Colonic mucosa (tissue), 4 donors: ENCODE measurements around the gene SRGAP1. TPM values are rescaled to one million over a fixed set of nuclear protein-coding genes. Genes with fewer than 3 reads are reported as not detected.

Source experiments
- DNase-seq: peaks from one replicate; pipeline ENCODE4 v3.0.0-alpha.2; 2020
- H3K27ac ChIP-seq: fragments of 200-600 bp; one replicate; pipeline ENCODE4 v1.8.0; 2021
- H3K27me3 ChIP-seq: fragments of 200-600 bp; one replicate; pipeline ENCODE4 v1.8.0; 2021
- H3K36me3 ChIP-seq: fragments of 200-600 bp; one replicate; pipeline ENCODE4 v1.8.0; 2021
- H3K4me1 ChIP-seq: fragments of 200-600 bp; one replicate; pipeline ENCODE4 v1.8.0; 2021; ENCODE audit warnings: mild to moderate bottlenecking
- H3K4me3 ChIP-seq: fragments of 200-600 bp; one replicate; pipeline ENCODE4 v1.8.0; 2021
- H3K9ac ChIP-seq, 2 donors: one replicate each; pipeline ENCODE4 v1.7.0; 2013; ENCODE audit warnings: control low read depth in 2 of 2, low read depth in 2 of 2, low read length in 2 of 2
- H3K9me3 ChIP-seq: fragments of 200-600 bp; one replicate; pipeline ENCODE4 v1.8.0; 2021
- CTCF ChIP-seq: fragments of 200-600 bp; IDR thresholded peaks from one replicate; pipeline ENCODE4 v1.8.0; 2022; ENCODE audit warnings: antibody characterized with exemption, mild to moderate bottlenecking
- intact Hi-C: fragments of 100-400 bp; cut with DNase I; formaldehyde crosslinking; loops from one replicate; pipeline ENCODE4 v1.14.1; 2022
- total RNA-seq, 2 donors: library from RNA; stranded (reverse); fragmentation: NEBNext Ultra II Directional in 1 of 2; extraction: Animal tissue kit (Norgen Biotek cat#: 25700) in 1 of 2; gene quantifications; one replicate each; pipeline ENCODE4 v1.2.1, GENCODE V29; 2021
- donor health status: healthy.
- donor health status: DM: no; HTN: no; CAD: no.
- donor health status: DM: no; HTN: no; CAD: no.

SRGAP1 gene
- total RNA-seq, 2 donors from 2014 or later = 8.7 to 9.8 TPM

- peaks cover 9% of the 10 kb centered on the region for H3K4me1 ChIP-seq
- no peak for DNase-seq
- TF ChIP-seq CTCF = no peak
- no peak overlapping the region for H3K4me3 ChIP-seq
- H3K9ac ChIP-seq = no peak overlapping the region
- intact Hi-C loops = no loop called here
- no peaks in the 10 kb centered on the region for H3K36me3 ChIP-seq
- H3K9me3 ChIP-seq = no peaks in the 10 kb centered on the region
- no peaks in the 10 kb centered on the region for H3K27me3 ChIP-seq
- H3K27ac ChIP-seq = no peak overlapping the region
Measured at GRCh38 chr12:63913929-63914328, 69.4 kb downstream of the SRGAP1 start.

- no peak overlapping the region for H3K27ac ChIP-seq
- no peak overlapping the region for H3K4me3 ChIP-seq
- DNase-seq = no peak
- no peaks in the 10 kb centered on the region for H3K9me3 ChIP-seq
- H3K4me1 ChIP-seq = peaks cover 9% of the 10 kb centered on the region
- intact Hi-C loops = no loop called here
- H3K36me3 ChIP-seq = no peaks in the 10 kb centered on the region
- H3K9ac ChIP-seq = no peak overlapping the region
- no peaks in the 10 kb centered on the region for H3K27me3 ChIP-seq
- TF ChIP-seq CTCF = no peak
Measured at GRCh38 chr12:63915105-63915800, 70.8 kb downstream of the SRGAP1 start.

- Histone ChIP-seq H3K36me3 (no peaks in the 10 kb centered on the region), H3K9me3 (no peaks in the 10 kb centered on the region), H3K27me3 (no peaks in the 10 kb centered on the region), H3K4me1 (peaks cover 9% of the 10 kb centered on the region), H3K27ac (peak overlapping the region; percentile 79), H3K4me3 (no peak overlapping the region), H3K9ac (no peak overlapping the region)
- no peak for TF ChIP-seq CTCF
- DNase-seq = no peak
- intact Hi-C loops = no loop called here
Measured at GRCh38 chr12:63916561-63917476, 72.3 kb downstream of the SRGAP1 start.

- no peak overlapping the region for H3K4me3 ChIP-seq
- no peaks in the 10 kb centered on the region for H3K9me3 ChIP-seq
- H3K9ac ChIP-seq = peak overlapping the region in 1 of 2 donors; percentile 3
- peak overlapping the region; percentile 79 for H3K27ac ChIP-seq
- H3K36me3 ChIP-seq = no peaks in the 10 kb centered on the region
- no peak for TF ChIP-seq CTCF
- DNase-seq = no peak
- intact Hi-C loops = no loop called here
- peaks cover 9% of the 10 kb centered on the region for H3K4me1 ChIP-seq
- no peaks in the 10 kb centered on the region for H3K27me3 ChIP-seq
Measured at GRCh38 chr12:63917477-63917862, 73.0 kb downstream of the SRGAP1 start.

- TF ChIP-seq CTCF = no peak
- peak overlapping the region; percentile 79 for H3K27ac ChIP-seq
- no peaks in the 10 kb centered on the region for H3K9me3 ChIP-seq
- intact Hi-C loops = no loop called here
- H3K36me3 ChIP-seq = no peaks in the 10 kb centered on the region
- H3K4me3 ChIP-seq = no peak overlapping the region
- H3K4me1 ChIP-seq = peaks cover 9% of the 10 kb centered on the region
- no peaks in the 10 kb centered on the region for H3K27me3 ChIP-seq
- peak; percentile 38 for DNase-seq
- peak overlapping the region in 1 of 2 donors; percentile 30 for H3K9ac ChIP-seq
Measured at GRCh38 chr12:63917864-63918799, 73.6 kb downstream of the SRGAP1 start.
